ENCODE data around the gene CGNL1.

Gene CGNL1

GRCh38 chr15:57358571-57358970 is 17.7 kb upstream of the CGNL1 start:
- Histone ChIP-seq H3K4me2 (ENCODE audit: low read depth, low read length) (no peak overlapping the region), H3K27ac (ENCODE audit: low read length) (no peak overlapping the region), H3K4me3 (ENCODE audit: low read length) (no peak overlapping the region), H3K9me2 (replicated peaks; ENCODE audit: insufficient read depth, low read length) (no peaks in the 10 kb centered on the region), H3F3A (ENCODE audit: insufficient read depth, low read length) (no peaks in the 10 kb centered on the region), H3K79me2 (ENCODE audit: low read length) (no peaks in the 10 kb centered on the region), H3K4me1 (ENCODE audit: low read length) (no peaks in the 10 kb centered on the region), H3K9me3 (replicated peaks; ENCODE audit: insufficient read depth, low read length) (no peaks in the 10 kb centered on the region), H3K27me3 (replicated peaks; ENCODE audit: insufficient read depth, low read length) (no peaks in the 10 kb centered on the region), H4K20me1 (ENCODE audit: insufficient read depth, low read length) (no peaks in the 10 kb centered on the region), H2AFZ (ENCODE audit: low read length) (no peak overlapping the region), H3K36me3 (replicated peaks; ENCODE audit: insufficient read depth, low read length) (no peaks in the 10 kb centered on the region), H3K9ac (ENCODE audit: low read length) (no peak overlapping the region)
- TF ChIP-seq CTCF (IDR thresholded peaks at IDR 0.05; ENCODE audit: low read length) (no peak), EZH2phosphoT487 (IDR thresholded peaks at IDR 0.05; ENCODE audit: low read length) (no peak), EZH2 (optimal IDR thresholded peaks at IDR 0.05; ENCODE audit: low read depth, low read length) (no peak)
- DNase-seq, result no peak

GRCh38 chr15:57363661-57364060 is 12.6 kb upstream of the CGNL1 start:
- Histone ChIP-seq H3K9me3 (replicated peaks; ENCODE audit: insufficient read depth, low read length) (no peaks in the 10 kb centered on the region), H3K79me2 (ENCODE audit: low read length) (no peaks in the 10 kb centered on the region), H3K9ac (ENCODE audit: low read length) (no peak overlapping the region), H3K4me2 (ENCODE audit: low read depth, low read length) (no peak overlapping the region), H3K36me3 (replicated peaks; ENCODE audit: insufficient read depth, low read length) (no peaks in the 10 kb centered on the region), H3K4me3 (ENCODE audit: low read length) (no peak overlapping the region), H3F3A (ENCODE audit: insufficient read depth, low read length) (no peaks in the 10 kb centered on the region), H3K27ac (ENCODE audit: low read length) (no peak overlapping the region), H3K9me2 (replicated peaks; ENCODE audit: insufficient read depth, low read length) (no peaks in the 10 kb centered on the region), H2AFZ (ENCODE audit: low read length) (no peak overlapping the region), H3K4me1 (ENCODE audit: low read length) (no peaks in the 10 kb centered on the region), H4K20me1 (ENCODE audit: insufficient read depth, low read length) (no peaks in the 10 kb centered on the region), H3K27me3 (replicated peaks; ENCODE audit: insufficient read depth, low read length) (no peaks in the 10 kb centered on the region)
- no peak for DNase-seq
- TF ChIP-seq EZH2phosphoT487 (IDR thresholded peaks at IDR 0.05; ENCODE audit: low read length), result no peak
- TF ChIP-seq EZH2 (optimal IDR thresholded peaks at IDR 0.05; ENCODE audit: low read depth, low read length), result no peak
- no peak for TF ChIP-seq CTCF (IDR thresholded peaks at IDR 0.05; ENCODE audit: low read length)

GRCh38 chr15:57364282-57365007 is 11.9 kb upstream of the CGNL1 start:
- no peaks in the 10 kb centered on the region for H3F3A ChIP-seq (ENCODE audit: insufficient read depth, low read length)
- H4K20me1 ChIP-seq (ENCODE audit: insufficient read depth, low read length), result no peaks in the 10 kb centered on the region
- no peaks in the 10 kb centered on the region for H3K36me3 ChIP-seq (replicated peaks; ENCODE audit: insufficient read depth, low read length)
- no peak overlapping the region for H3K4me3 ChIP-seq (ENCODE audit: low read length)
- TF ChIP-seq EZH2phosphoT487 (IDR thresholded peaks at IDR 0.05; ENCODE audit: low read length) (no peak), EZH2 (optimal IDR thresholded peaks at IDR 0.05; ENCODE audit: low read depth, low read length) (no peak)
- no peak overlapping the region for H3K9ac ChIP-seq (ENCODE audit: low read length)
- H3K4me2 ChIP-seq (ENCODE audit: low read depth, low read length), result no peak overlapping the region
- H3K79me2 ChIP-seq (ENCODE audit: low read length), result no peaks in the 10 kb centered on the region
- no peaks in the 10 kb centered on the region for H3K4me1 ChIP-seq (ENCODE audit: low read length)
- H2AFZ ChIP-seq (ENCODE audit: low read length), result no peak overlapping the region
- no peak overlapping the region for H3K27ac ChIP-seq (ENCODE audit: low read length)
- no peaks in the 10 kb centered on the region for H3K9me2 ChIP-seq (replicated peaks; ENCODE audit: insufficient read depth, low read length)
- H3K9me3 ChIP-seq (replicated peaks; ENCODE audit: insufficient read depth, low read length), result no peaks in the 10 kb centered on the region
- no peaks in the 10 kb centered on the region for H3K27me3 ChIP-seq (replicated peaks; ENCODE audit: insufficient read depth, low read length)
- no peak for DNase-seq

- H3K9ac ChIP-seq (ENCODE audit: low read length), result no peak overlapping the region
- H3K27ac ChIP-seq (ENCODE audit: low read length), result no peak overlapping the region
- H3K4me1 ChIP-seq (ENCODE audit: low read length), result no peaks in the 10 kb centered on the region
- H4K20me1 ChIP-seq (ENCODE audit: insufficient read depth, low read length), result no peaks in the 10 kb centered on the region
- H3K4me2 ChIP-seq (ENCODE audit: low read depth, low read length), result no peak overlapping the region
- H3K4me3 ChIP-seq (ENCODE audit: low read length), result no peak overlapping the region
- H3F3A ChIP-seq (ENCODE audit: insufficient read depth, low read length), result no peaks in the 10 kb centered on the region
- no peaks in the 10 kb centered on the region for H3K36me3 ChIP-seq (replicated peaks; ENCODE audit: insufficient read depth, low read length)
- no peak for DNase-seq
- no peaks in the 10 kb centered on the region for H3K27me3 ChIP-seq (replicated peaks; ENCODE audit: insufficient read depth, low read length)
- H3K79me2 ChIP-seq (ENCODE audit: low read length), result no peaks in the 10 kb centered on the region
- no peaks in the 10 kb centered on the region for H3K9me3 ChIP-seq (replicated peaks; ENCODE audit: insufficient read depth, low read length)
- no peaks in the 10 kb centered on the region for H3K9me2 ChIP-seq (replicated peaks; ENCODE audit: insufficient read depth, low read length)
- no peak overlapping the region for H2AFZ ChIP-seq (ENCODE audit: low read length)
- TF ChIP-seq EZH2 (optimal IDR thresholded peaks at IDR 0.05; ENCODE audit: low read depth, low read length) (no peak), CTCF (IDR thresholded peaks at IDR 0.05; ENCODE audit: low read length) (no peak), EZH2phosphoT487 (IDR thresholded peaks at IDR 0.05; ENCODE audit: low read length) (no peak)
These were observed 8.7 kb upstream of the CGNL1 start for GRCh38 chr15:57367556-57367955.
